OCI-LY7 (cell line): ENCODE results near the gene GLIS2. TPM values are rescaled to one million over a fixed set of nuclear protein-coding genes. Genes with fewer than 3 reads are reported as not detected.

Source experiments
- BruUV-seq: library from RNA; stranded (reverse); fragments of 400-500 nt; replicated peaks from 2 replicates; lab custom pipeline; 2021; lab: Mats Ljungman, UMichigan
- CTCF ChIA-PET: fragments of 300-600 bp; sonication (Branson Sonifier 250); formaldehyde crosslinking; loops from one replicate; lab custom pipeline; 2022; ENCODE audit warnings: antibody characterized with exemption; ENCODE audit not compliant: unreplicated experiment; lab: Charles Lee
- POLR2A ChIA-PET: fragments of 300-600 bp; sonication (Branson Sonifier 250); formaldehyde crosslinking; loops from one replicate; lab custom pipeline; 2022; ENCODE audit warnings: antibody characterized with exemption; lab: Charles Lee
- DNase-seq: peaks from one replicate; pipeline ENCODE4 v3.0.0-alpha.2; 2015; ENCODE audit warnings: low spot score
- H2AFZ ChIP-seq: fragments of 200-600 bp; sonication (generic), shearing (Covaris generic); 2 replicates; pipeline ENCODE4 v1.6.1; 2014; ENCODE audit warnings: mild to moderate bottlenecking, antibody characterized with exemption, low read length, moderate library complexity
- H3K27ac ChIP-seq: fragments of 200-600 bp; sonication (generic); 2 replicates; pipeline ENCODE4 v1.5.1; 2014; ENCODE audit warnings: mixed run types, low read depth, mild to moderate bottlenecking, moderate library complexity, low read length, inconsistent platforms; ENCODE audit not compliant: poor library complexity, severe bottlenecking
- H3K36me3 ChIP-seq: fragments of 200-600 bp; sonication (generic); 2 replicates; pipeline ENCODE4 v1.6.1; 2014; ENCODE audit warnings: mild to moderate bottlenecking, antibody characterized with exemption, low read length, moderate library complexity, mixed read lengths; ENCODE audit not compliant: insufficient read depth
- H3K4me1 ChIP-seq: fragments of 200-600 bp; sonication (generic); 2 replicates; pipeline ENCODE4 v1.5.1; 2014; ENCODE audit warnings: mild to moderate bottlenecking, low read length; ENCODE audit not compliant: insufficient read depth, poor library complexity, severe bottlenecking
- H3K4me2 ChIP-seq: fragments of 200-600 bp; sonication (generic); 2 replicates; pipeline ENCODE4 v1.6.1; 2014; ENCODE audit warnings: mild to moderate bottlenecking, low read length
- H3K4me3 ChIP-seq: fragments of 200-600 bp; sonication (generic); 2 replicates; pipeline ENCODE4 v1.5.1; 2014; ENCODE audit warnings: mild to moderate bottlenecking, low read depth, low read length; ENCODE audit not compliant: poor library complexity, severe bottlenecking
- H3K79me2 ChIP-seq: fragments of 200-600 bp; sonication (generic); 2 replicates; pipeline ENCODE4 v1.6.1; 2016; ENCODE audit warnings: low read depth, mild to moderate bottlenecking, low read length, moderate library complexity, mixed read lengths; ENCODE audit not compliant: insufficient read depth
- H3K9me2 ChIP-seq: fragments of 200-600 bp; sonication (generic); 2 replicates; pipeline ENCODE4 v1.6.1; 2016; ENCODE audit warnings: mild to moderate bottlenecking, low read length, mixed read lengths; ENCODE audit not compliant: insufficient read depth
- H3K9me3 ChIP-seq: fragments of 200-600 bp; sonication (generic); 2 replicates; pipeline ENCODE4 v1.6.1; 2014; ENCODE audit warnings: mild to moderate bottlenecking, mixed run types, low read length, mixed read lengths
- H4K20me1 ChIP-seq: fragments of 200-600 bp; sonication (generic); 2 replicates; pipeline ENCODE4 v1.6.1; 2014; ENCODE audit warnings: mild to moderate bottlenecking, antibody characterized with exemption, low read length, moderate library complexity, mixed read lengths; ENCODE audit not compliant: insufficient read depth
- CTCF ChIP-seq: fragments of 200-600 bp; sonication (generic); conservative IDR thresholded peaks from 2 replicates; pipeline ENCODE4 v1.5.1; 2014; ENCODE audit warnings: mild to moderate bottlenecking, antibody characterized with exemption, low read length, moderate library complexity, mixed read lengths
- EZH2phosphoT487 ChIP-seq: fragments of 200-600 bp; sonication (generic); IDR thresholded peaks from 2 replicates; pipeline ENCODE4 v1.6.1; 2018; ENCODE audit warnings: low read depth, borderline replicate concordance, mild to moderate bottlenecking, mixed run types, antibody characterized with exemption, low read length, moderate library complexity, mixed read lengths
- intact Hi-C: fragments of 100-400 bp; cut with micrococcal nuclease; formaldehyde crosslinking; loops from one replicate; pipeline ENCODE4 v1.10.0; 2022; ENCODE audit not compliant: unreplicated experiment
- total RNA-seq, 2 experiments: library from RNA; depleted of rRNA in 1 of 2; stranded (reverse); fragments of >200 nt in 1 of 2; shearing (Covaris generic) in 1 of 2; gene quantifications; 2 replicates each; pipeline ENCODE4 v1.2.3, GENCODE V29; 2014 to 2022

The GLIS2 gene
- total RNA-seq, 2 experiments from 2014 or later: 0.08 TPM; not detected in 1

- no peaks in the 10 kb centered on the region for H3K4me1 ChIP-seq
- H3K79me2 ChIP-seq: no peaks in the 10 kb centered on the region
- H3K4me2 ChIP-seq: no peak overlapping the region
- POLR2A ChIA-PET: no interaction called here
- CTCF ChIA-PET: no interaction called here
- no peak for DNase-seq
- H3K4me3 ChIP-seq: no peak overlapping the region
- BruUV-seq: no TSS peak
- H3K9me3 ChIP-seq: no peaks in the 10 kb centered on the region
- no peak for TF ChIP-seq EZH2phosphoT487
- TF ChIP-seq CTCF: no peak
- H3K9me2 ChIP-seq: no peaks in the 10 kb centered on the region
- intact Hi-C loops: no loop called here
- no peak overlapping the region for H3K27ac ChIP-seq
- no peaks in the 10 kb centered on the region for H3K36me3 ChIP-seq
- H2AFZ ChIP-seq: no peak overlapping the region
- no peaks in the 10 kb centered on the region for H4K20me1 ChIP-seq
These were observed 35.2 kb upstream of the GLIS2 start for GRCh38 chr16:4280625-4281024.

GRCh38 chr16:4283441-4283840 is 32.4 kb upstream of the GLIS2 start:
- intact Hi-C loops: no loop called here
- Histone ChIP-seq H3K9me3 (no peaks in the 10 kb centered on the region), H3K79me2 (no peaks in the 10 kb centered on the region), H3K4me3 (no peak overlapping the region), H3K4me2 (no peak overlapping the region), H3K36me3 (no peaks in the 10 kb centered on the region), H3K27ac (no peak overlapping the region), H3K4me1 (peaks cover 5% of the 10 kb centered on the region), H3K9me2 (no peaks in the 10 kb centered on the region), H4K20me1 (no peaks in the 10 kb centered on the region), H2AFZ (no peak overlapping the region)
- TF ChIP-seq CTCF (no peak), EZH2phosphoT487 (no peak)
- CTCF ChIA-PET: no interaction called here
- POLR2A ChIA-PET: interaction anchor here (0.6 to 1.1 kb wide), 2 partner anchors 10 to 51 kb away, joined by 3 to 5 read pairs; no protein-coding TSS in a partner anchor
- BruUV-seq: no TSS peak
- DNase-seq: no peak

- no peaks in the 10 kb centered on the region for H4K20me1 ChIP-seq
- ChIA-PET CTCF (no interaction called here), POLR2A (interaction anchor here (1.1 kb wide), 1 partner anchor 10 kb away, joined by 3 read pairs; no protein-coding TSS in a partner anchor)
- H2AFZ ChIP-seq: no peak overlapping the region
- intact Hi-C loops: no loop called here
- no peaks in the 10 kb centered on the region for H3K79me2 ChIP-seq
- H3K4me1 ChIP-seq: peaks cover 5% of the 10 kb centered on the region
- no peak overlapping the region for H3K4me2 ChIP-seq
- no peak overlapping the region for H3K27ac ChIP-seq
- H3K4me3 ChIP-seq: no peak overlapping the region
- BruUV-seq: no TSS peak
- TF ChIP-seq CTCF (no peak), EZH2phosphoT487 (no peak)
- DNase-seq: no peak
- no peaks in the 10 kb centered on the region for H3K9me2 ChIP-seq
- H3K9me3 ChIP-seq: no peaks in the 10 kb centered on the region
- no peaks in the 10 kb centered on the region for H3K36me3 ChIP-seq
These were observed 31.9 kb upstream of the GLIS2 start for GRCh38 chr16:4283939-4284338.
